HepG2 (cell line): ENCODE results near the gene AGPAT3. TPM values are rescaled to one million over a fixed set of nuclear protein-coding genes. Genes with fewer than 3 reads are reported as not detected.

ENCODE experiments used
- CHD2 ChIP-seq: IDR thresholded peaks from 2 replicates; pipeline ENCODE4 v1.6.1; 2011; ENCODE audit warnings: low read depth, low read length, improper control_type of control experiment
- EED ChIP-seq: sonication (generic); formaldehyde crosslinking; IDR thresholded peaks from 2 replicates; pipeline ENCODE4 v1.5.0; 2020; ENCODE audit warnings: mild to moderate bottlenecking, missing genetic modification reagents
- ELF3 ChIP-seq: IDR thresholded peaks from 2 replicates; pipeline ENCODE4 v1.6.1; 2016; ENCODE audit warnings: missing genetic modification reagents, missing compliant biosample characterization
- FOXJ3 ChIP-seq: sonication (generic); formaldehyde crosslinking; IDR thresholded peaks from 2 replicates; pipeline ENCODE4 v1.4.0; 2020; ENCODE audit warnings: missing genetic modification reagents, mild to moderate bottlenecking, borderline replicate concordance
- HNRNPLL ChIP-seq: fragments of 200-400 bp; formaldehyde crosslinking; IDR thresholded peaks from 2 replicates; pipeline ENCODE4 v1.6.1; 2017; ENCODE audit warnings: mild to moderate bottlenecking, low read depth, low read length; ENCODE audit not compliant: poor library complexity, severe bottlenecking
- MAFK ChIP-seq, 2 experiments: IDR thresholded peaks in 1 of 2; conservative IDR thresholded peaks in 1 of 2; 2 replicates each; pipeline ENCODE4 v1.6.1; 2011; ENCODE audit warnings: improper control_type of control experiment in 2 of 2, low read length in 2 of 2
- MAZ ChIP-seq, 2 experiments: sonication (generic) in 1 of 2; formaldehyde crosslinking in 1 of 2; IDR thresholded peaks; 2 replicates each; pipeline versions ENCODE4 v1.5.0 to v1.6.1; 2012 to 2020; ENCODE audit warnings: low read depth in 2 of 2, mild to moderate bottlenecking in 2 of 2, borderline replicate concordance in 1 of 2, improper control_type of control experiment in 1 of 2, low read length in 1 of 2, missing genetic modification reagents in 1 of 2, moderate library complexity in 1 of 2
- MYPOP ChIP-seq: sonication (generic); formaldehyde crosslinking; IDR thresholded peaks from 2 replicates; pipeline ENCODE4 v1.8.1; 2023; ENCODE audit warnings: mild to moderate bottlenecking, moderate library complexity, missing genetic modification reagents
- NFIC ChIP-seq: IDR thresholded peaks from 2 replicates; pipeline ENCODE4 v1.6.1; 2012; ENCODE audit warnings: mild to moderate bottlenecking, low read length, inconsistent platforms
- NKX3-1 ChIP-seq: sonication (generic); formaldehyde crosslinking; IDR thresholded peaks from 2 replicates; pipeline ENCODE4 v1.5.0; 2020; ENCODE audit warnings: missing genetic modification reagents
- NONO ChIP-seq, 2 experiments: fragments of 450-650 bp in 1 of 2; sonication (generic) in 1 of 2; formaldehyde crosslinking in 1 of 2; IDR thresholded peaks in 1 of 2; conservative IDR thresholded peaks in 1 of 2; 2 replicates each; pipeline versions ENCODE4 v1.6.1 to v1.8.0; 2017 to 2022; ENCODE audit warnings: mild to moderate bottlenecking in 1 of 2, missing genetic modification reagents in 1 of 2, moderate library complexity in 1 of 2
- RAD21 ChIP-seq: fragments of 450-650 bp; formaldehyde crosslinking; IDR thresholded peaks from 2 replicates; pipeline ENCODE4 v1.5.0; 2020; ENCODE audit warnings: mild to moderate bottlenecking
- SMC3 ChIP-seq: IDR thresholded peaks from 2 replicates; pipeline ENCODE4 v1.6.1; 2011; ENCODE audit warnings: low read length, improper control_type of control experiment
- SMYD3 ChIP-seq: sonication (generic); formaldehyde crosslinking; IDR thresholded peaks from 2 replicates; pipeline ENCODE4 v1.8.1; 2023; ENCODE audit warnings: mild to moderate bottlenecking, missing genetic modification reagents
- SRF ChIP-seq: IDR thresholded peaks from 2 replicates; pipeline ENCODE4 v1.6.1; 2011; ENCODE audit warnings: mild to moderate bottlenecking, low read depth, low read length, moderate library complexity
- YEATS4 ChIP-seq: sonication (generic); formaldehyde crosslinking; IDR thresholded peaks from 2 replicates; pipeline ENCODE4 v1.4.0; 2020; ENCODE audit warnings: missing genetic modification reagents, borderline replicate concordance
- ZBTB7A ChIP-seq: sonication (generic); formaldehyde crosslinking; IDR thresholded peaks from 2 replicates; pipeline ENCODE4 v1.8.0; 2022; ENCODE audit warnings: mild to moderate bottlenecking, missing genetic modification reagents
- ZNF776 ChIP-seq: sonication (generic); formaldehyde crosslinking; IDR thresholded peaks from 2 replicates; pipeline ENCODE4 v1.4.0; 2020; ENCODE audit warnings: mild to moderate bottlenecking, missing genetic modification reagents
- polyA plus RNA-seq, 8 experiments: library from polyadenylated mRNA; depleted of rRNA in 3 of 8; stranded (reverse) in 7 of 8; unstranded in 1 of 8; fragments of >200 nt; fragmentation: Illumina TruSeq in 4 of 8; extraction: Trizol in 4 of 8; gene quantifications; 2 replicates each; pipeline versions ENCODE4 v1.2.1 to v1.2.3, GENCODE V29; 2011 to 2016; ENCODE audit warnings: low read depth in 4 of 8, missing spikeins in 1 of 8, mixed read lengths in 1 of 8; ENCODE audit not compliant: insufficient read depth in 1 of 8
- total RNA-seq, 5 experiments: library from RNA; depleted of rRNA; stranded (reverse); fragments of >200 nt; fragmentation: Illumina TruSeq; extraction: Trizol; gene quantifications; 2 replicates each; pipeline ENCODE4 v1.2.3, GENCODE V29; 2016; ENCODE audit warnings: low read depth in 1 of 5
- TF ChIP-seq, protein P1 (sequence below): sonication (generic); formaldehyde crosslinking; IDR thresholded peaks from 2 replicates; pipeline ENCODE4 v1.4.0; 2020; ENCODE audit warnings: missing genetic modification reagents
- TF ChIP-seq, protein P2 (sequence below): sonication (generic); formaldehyde crosslinking; conservative IDR thresholded peaks from 2 replicates; pipeline ENCODE4 v1.4.0; 2020; ENCODE audit warnings: missing genetic modification reagents
- TF ChIP-seq, protein P3 (sequence below): sonication (generic); formaldehyde crosslinking; IDR thresholded peaks from 2 replicates; pipeline ENCODE4 v1.4.0; 2020; ENCODE audit warnings: missing genetic modification reagents

The AGPAT3 gene
- total and polyA plus RNA-seq, 2 of the 13 experiments (the other 11 are each of a cell fraction or from before 2014, with no cell fraction given): 32.2 to 54.4 TPM

DNA sequence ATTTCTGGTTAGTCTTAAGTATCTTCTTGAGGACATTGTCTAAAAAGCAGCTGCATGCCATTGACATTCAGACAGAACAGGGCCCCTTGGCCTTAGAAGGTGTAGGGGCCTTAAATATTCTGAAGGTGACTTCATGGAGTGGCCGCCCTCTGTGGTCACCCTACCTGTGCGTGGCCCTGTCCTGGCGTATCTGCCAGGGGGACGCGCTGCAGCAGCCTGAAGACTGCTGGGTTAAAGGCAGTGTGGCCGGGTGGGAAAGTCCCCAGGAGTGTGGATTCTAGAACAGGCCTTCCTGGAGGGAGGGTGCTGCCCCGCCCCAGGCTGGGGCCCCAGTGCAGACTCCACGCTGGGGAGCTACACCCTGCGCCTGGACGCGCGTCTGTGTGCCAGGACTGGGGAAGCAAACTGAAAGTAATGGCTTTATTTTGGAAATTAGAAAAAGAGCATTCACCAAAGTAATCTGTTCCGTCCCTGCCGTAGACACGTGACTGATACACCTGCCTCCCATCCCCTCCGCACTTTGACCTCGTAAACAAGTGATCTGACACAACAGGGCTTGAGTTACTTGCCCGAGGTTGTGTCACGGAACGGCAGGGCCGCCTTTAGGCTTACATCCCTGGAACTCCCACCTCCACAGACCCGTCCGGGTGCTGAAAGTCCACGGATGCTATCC lies 1.8 kb downstream of the AGPAT3 start (continued):
- TF ChIP-seq, protein P1, sequence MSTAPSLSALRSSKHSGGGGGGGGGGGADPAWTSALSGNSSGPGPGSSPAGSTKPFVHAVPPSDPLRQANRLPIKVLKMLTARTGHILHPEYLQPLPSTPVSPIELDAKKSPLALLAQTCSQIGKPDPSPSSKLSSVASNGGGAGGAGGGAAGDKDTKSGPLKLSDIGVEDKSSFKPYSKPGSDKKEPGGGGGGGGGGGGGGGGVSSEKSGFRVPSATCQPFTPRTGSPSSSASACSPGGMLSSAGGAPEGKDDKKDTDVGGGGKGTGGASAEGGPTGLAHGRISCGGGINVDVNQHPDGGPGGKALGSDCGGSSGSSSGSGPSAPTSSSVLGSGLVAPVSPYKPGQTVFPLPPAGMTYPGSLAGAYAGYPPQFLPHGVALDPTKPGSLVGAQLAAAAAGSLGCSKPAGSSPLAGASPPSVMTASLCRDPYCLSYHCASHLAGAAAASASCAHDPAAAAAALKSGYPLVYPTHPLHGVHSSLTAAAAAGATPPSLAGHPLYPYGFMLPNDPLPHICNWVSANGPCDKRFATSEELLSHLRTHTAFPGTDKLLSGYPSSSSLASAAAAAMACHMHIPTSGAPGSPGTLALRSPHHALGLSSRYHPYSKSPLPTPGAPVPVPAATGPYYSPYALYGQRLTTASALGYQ (CRISPR knock-in tag): no peak
- TF ChIP-seq FOXJ3 (CRISPR knock-in tag): peak; percentile 67; the same call in 1 of the 2 replicates
- TF ChIP-seq CHD2: no peak
- TF ChIP-seq RAD21 (CRISPR knock-in tag): 0 out of 2 replicates have a peak, but pooled peaks have one; percentile 13
- TF ChIP-seq HNRNPLL: peak; percentile 36
- 0 out of 2 replicates have a peak, but pooled peaks have one; percentile 25 for TF ChIP-seq ELF3 (CRISPR knock-in tag)
- no peak for TF ChIP-seq MAFK (conservative IDR thresholded peaks at IDR 0.05 in 1 of 2, IDR thresholded peaks at IDR 0.05 in 1 of 2; ENCODE audit: low read length in 2 of 2)
- TF ChIP-seq SRF: no peak
- TF ChIP-seq MAZ (IDR thresholded peaks at IDR 0.05; ENCODE audit: borderline replicate concordance, low read depth, low read length): no peak
- peak; percentile 18; the same call in 1 of the 2 replicates for TF ChIP-seq MAZ (CRISPR knock-in tag; IDR thresholded peaks at IDR 0.05; ENCODE audit: low read depth)
- no peak for TF ChIP-seq SMYD3
- TF ChIP-seq NONO (IDR thresholded peaks at IDR 0.05): no peak
- peak; percentile 58 for TF ChIP-seq NONO (CRISPR knock-in tag; conservative IDR thresholded peaks at IDR 0.05)
- TF ChIP-seq MYPOP (CRISPR knock-in tag): no peak
- 0 out of 2 replicates have a peak, but pooled peaks have one; percentile 52 for TF ChIP-seq YEATS4 (CRISPR knock-in tag)
- TF ChIP-seq, protein P2, sequence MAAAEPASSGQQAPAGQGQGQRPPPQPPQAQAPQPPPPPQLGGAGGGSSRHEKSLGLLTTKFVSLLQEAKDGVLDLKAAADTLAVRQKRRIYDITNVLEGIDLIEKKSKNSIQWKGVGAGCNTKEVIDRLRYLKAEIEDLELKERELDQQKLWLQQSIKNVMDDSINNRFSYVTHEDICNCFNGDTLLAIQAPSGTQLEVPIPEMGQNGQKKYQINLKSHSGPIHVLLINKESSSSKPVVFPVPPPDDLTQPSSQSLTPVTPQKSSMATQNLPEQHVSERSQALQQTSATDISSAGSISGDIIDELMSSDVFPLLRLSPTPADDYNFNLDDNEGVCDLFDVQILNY (CRISPR knock-in tag): peak; percentile 49; the same call in 1 of the 2 replicates
- no peak for TF ChIP-seq ZNF776 (CRISPR knock-in tag)
- TF ChIP-seq, protein P3, sequence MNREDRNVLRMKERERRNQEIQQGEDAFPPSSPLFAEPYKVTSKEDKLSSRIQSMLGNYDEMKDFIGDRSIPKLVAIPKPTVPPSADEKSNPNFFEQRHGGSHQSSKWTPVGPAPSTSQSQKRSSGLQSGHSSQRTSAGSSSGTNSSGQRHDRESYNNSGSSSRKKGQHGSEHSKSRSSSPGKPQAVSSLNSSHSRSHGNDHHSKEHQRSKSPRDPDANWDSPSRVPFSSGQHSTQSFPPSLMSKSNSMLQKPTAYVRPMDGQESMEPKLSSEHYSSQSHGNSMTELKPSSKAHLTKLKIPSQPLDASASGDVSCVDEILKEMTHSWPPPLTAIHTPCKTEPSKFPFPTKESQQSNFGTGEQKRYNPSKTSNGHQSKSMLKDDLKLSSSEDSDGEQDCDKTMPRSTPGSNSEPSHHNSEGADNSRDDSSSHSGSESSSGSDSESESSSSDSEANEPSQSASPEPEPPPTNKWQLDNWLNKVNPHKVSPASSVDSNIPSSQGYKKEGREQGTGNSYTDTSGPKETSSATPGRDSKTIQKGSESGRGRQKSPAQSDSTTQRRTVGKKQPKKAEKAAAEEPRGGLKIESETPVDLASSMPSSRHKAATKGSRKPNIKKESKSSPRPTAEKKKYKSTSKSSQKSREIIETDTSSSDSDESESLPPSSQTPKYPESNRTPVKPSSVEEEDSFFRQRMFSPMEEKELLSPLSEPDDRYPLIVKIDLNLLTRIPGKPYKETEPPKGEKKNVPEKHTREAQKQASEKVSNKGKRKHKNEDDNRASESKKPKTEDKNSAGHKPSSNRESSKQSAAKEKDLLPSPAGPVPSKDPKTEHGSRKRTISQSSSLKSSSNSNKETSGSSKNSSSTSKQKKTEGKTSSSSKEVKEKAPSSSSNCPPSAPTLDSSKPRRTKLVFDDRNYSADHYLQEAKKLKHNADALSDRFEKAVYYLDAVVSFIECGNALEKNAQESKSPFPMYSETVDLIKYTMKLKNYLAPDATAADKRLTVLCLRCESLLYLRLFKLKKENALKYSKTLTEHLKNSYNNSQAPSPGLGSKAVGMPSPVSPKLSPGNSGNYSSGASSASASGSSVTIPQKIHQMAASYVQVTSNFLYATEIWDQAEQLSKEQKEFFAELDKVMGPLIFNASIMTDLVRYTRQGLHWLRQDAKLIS (CRISPR knock-in tag): no peak
- TF ChIP-seq NFIC: no peak; the same call in 1 of the 2 replicates
- TF ChIP-seq EED (CRISPR knock-in tag): no peak; the same call in 1 of the 2 replicates
- no peak for TF ChIP-seq NKX3-1 (CRISPR knock-in tag)
- no peak for TF ChIP-seq SMC3
- 0 out of 2 replicates have a peak, but pooled peaks have one; percentile 34 for TF ChIP-seq ZBTB7A (CRISPR knock-in tag)
